DND-41 (cell line): ENCODE data around the gene KRT86.

Experiments
- ATAC-seq: fragments of 200-7000 bp; cut with Tn5 transposase; 3 replicates; pipeline ENCODE4 v1.9.1; 2021; ENCODE audit warnings: low read depth; ENCODE audit not compliant: insufficient read depth
- DNase-seq: peaks from one replicate; pipeline ENCODE4 v3.0.0-alpha.2; 2020
- H2AFZ ChIP-seq: 2 replicates; pipeline ENCODE4 v1.6.0; 2012; ENCODE audit warnings: low read depth, low read length
- H3K27ac ChIP-seq: 2 replicates; pipeline ENCODE4 v1.5.1; 2012; ENCODE audit warnings: low read length, inconsistent platforms
- H3K27me3 ChIP-seq: fragments of 200-600 bp; sonication (generic); 2 replicates; pipeline ENCODE4 v1.6.0; 2012; ENCODE audit warnings: low read length, mild to moderate bottlenecking, inconsistent platforms; ENCODE audit not compliant: insufficient read depth, poor library complexity
- H3K36me3 ChIP-seq: 2 replicates; pipeline ENCODE4 v1.5.1; 2012; ENCODE audit warnings: low read length, inconsistent platforms; ENCODE audit not compliant: insufficient read depth
- H3K4me1 ChIP-seq: 2 replicates; pipeline ENCODE4 v1.5.1; 2012; ENCODE audit warnings: mild to moderate bottlenecking, low read length; ENCODE audit not compliant: insufficient read depth
- H3K4me2 ChIP-seq: 2 replicates; pipeline ENCODE4 v1.6.0; 2012; ENCODE audit warnings: mild to moderate bottlenecking, moderate library complexity, low read length, inconsistent platforms; ENCODE audit not compliant: insufficient read depth
- H3K4me3 ChIP-seq, 2 experiments: fragments of 200-600 bp in 1 of 2; shearing (Covaris generic) in 1 of 2; 2 replicates each; pipeline ENCODE4 v1.5.1; 2012 to 2016; ENCODE audit warnings: inconsistent platforms in 2 of 2, low read length in 2 of 2, mild to moderate bottlenecking in 2 of 2, low read depth in 1 of 2, moderate library complexity in 1 of 2
- H3K79me2 ChIP-seq: 2 replicates; pipeline ENCODE4 v1.6.0; 2012; ENCODE audit warnings: low read length, inconsistent platforms; ENCODE audit not compliant: insufficient read depth
- H3K9ac ChIP-seq: 2 replicates; pipeline ENCODE4 v1.6.0; 2012; ENCODE audit warnings: low read depth, mild to moderate bottlenecking, inconsistent platforms, low read length, moderate library complexity
- H3K9me3 ChIP-seq: 2 replicates; pipeline ENCODE4 v1.5.1; 2012; ENCODE audit warnings: low read length, moderate library complexity, mild to moderate bottlenecking, inconsistent platforms; ENCODE audit not compliant: insufficient read depth, severe bottlenecking
- H4K20me1 ChIP-seq: 2 replicates; pipeline ENCODE4 v1.6.0; 2012; ENCODE audit warnings: low read length; ENCODE audit not compliant: insufficient read depth
- CTCF ChIP-seq: IDR thresholded peaks from 2 replicates; pipeline ENCODE4 v1.5.1; 2012; ENCODE audit warnings: borderline replicate concordance, low read length, moderate library complexity, mild to moderate bottlenecking; ENCODE audit not compliant: poor library complexity, severe bottlenecking; ENCODE audit errors: extremely low read depth
- EZH2 ChIP-seq: IDR thresholded peaks from 3 replicates; pipeline ENCODE4 v1.6.1; 2012; ENCODE audit warnings: borderline replicate concordance, low read depth, mild to moderate bottlenecking, moderate library complexity, low read length, inconsistent platforms; ENCODE audit not compliant: severe bottlenecking

The KRT86 gene

GRCh38 chr12:52232674-52233461 is 41.6 kb upstream of the KRT86 start, which contains the start of gene KRT7:
KRT7 (plus strand) TSS chr12:52233243; CDS start chr12:52233297, 54 bp downstream.
- Histone ChIP-seq H3K4me3 (no peak within 1 kb of the TSS), H3K9ac (no peak within 1 kb of the TSS), H3K9me3 (no peaks in the 10 kb centered on the region), H4K20me1 (peaks cover 3% of the 10 kb centered on the region; the same call in 1 of the 2 replicates), H2AFZ (no peak within 1 kb of the TSS), H3K27me3 (no peaks in the 10 kb centered on the region), H3K36me3 (no peaks in the 10 kb centered on the region), H3K79me2 (no peaks in the 10 kb centered on the region), H3K4me2 (no peak within 1 kb of the TSS), H3K27ac (no peak within 1 kb of the TSS), H3K4me1 (no peaks in the 10 kb centered on the region)
- DNase-seq = no peak
- TF ChIP-seq CTCF (no peak), EZH2 (no peak)
- no peak for ATAC-seq

- DNase-seq (no peak), ATAC-seq (no peak)
- H3K27me3 ChIP-seq = no peaks in the 10 kb centered on the region
- H3K79me2 ChIP-seq = no peaks in the 10 kb centered on the region
- H3K4me3 ChIP-seq = no peak overlapping the region
- no peak for TF ChIP-seq EZH2
- no peak for TF ChIP-seq CTCF
- peaks cover 3% of the 10 kb centered on the region; the same call in 1 of the 2 replicates for H4K20me1 ChIP-seq
- no peaks in the 10 kb centered on the region for H3K4me1 ChIP-seq
- no peaks in the 10 kb centered on the region for H3K9me3 ChIP-seq
- no peaks in the 10 kb centered on the region for H3K36me3 ChIP-seq
- H2AFZ ChIP-seq = no peak overlapping the region
- H3K27ac ChIP-seq = no peak overlapping the region
- no peak overlapping the region for H3K9ac ChIP-seq
- no peak overlapping the region for H3K4me2 ChIP-seq
These were observed 40.8 kb upstream of the KRT86 start for GRCh38 chr12:52233462-52234207.

- Histone ChIP-seq H3K79me2 (no peaks in the 10 kb centered on the region), H3K4me1 (no peaks in the 10 kb centered on the region), H2AFZ (no peak overlapping the region), H3K36me3 (no peaks in the 10 kb centered on the region), H4K20me1 (peaks cover under 1% of the 10 kb centered on the region; the same call in 1 of the 2 replicates), H3K4me2 (no peak overlapping the region), H3K9ac (no peak overlapping the region), H3K4me3 (no peak overlapping the region), H3K27me3 (no peaks in the 10 kb centered on the region), H3K9me3 (no peaks in the 10 kb centered on the region), H3K27ac (no peak overlapping the region)
- no peak for DNase-seq
- TF ChIP-seq CTCF (no peak), EZH2 (no peak)
- no peak for ATAC-seq
These were observed 40.1 kb upstream of the KRT86 start for GRCh38 chr12:52234223-52234810.
